Gastrocnemius medialis (tissue), 4 donors: Measurements from ENCODE around the gene TBL3.

Source experiments
- POLR2A ChIP-seq, 2 donors: fragments of 450-650 bp; IDR thresholded peaks; one replicate each; pipeline ENCODE4 v1.6.1; 2017; ENCODE audit warnings: antibody characterized with exemption in 2 of 2, mild to moderate bottlenecking in 2 of 2, moderate library complexity in 2 of 2
- TF ChIP-seq, protein P1 (sequence below), 5 experiments: fragments of 450-650 bp in 3 of 5; fragments of 200-600 bp in 2 of 5; sonication (generic) in 2 of 5; IDR thresholded peaks in 4 of 5; conservative IDR thresholded peaks in 1 of 5; 1 replicate in 4 of 5; 2 replicates in 1 of 5; pipeline ENCODE4 v1.5.1; 2016 to 2019; ENCODE audit warnings: antibody characterized with exemption in 5 of 5, mild to moderate bottlenecking in 3 of 5, moderate library complexity in 3 of 5

DNA sequence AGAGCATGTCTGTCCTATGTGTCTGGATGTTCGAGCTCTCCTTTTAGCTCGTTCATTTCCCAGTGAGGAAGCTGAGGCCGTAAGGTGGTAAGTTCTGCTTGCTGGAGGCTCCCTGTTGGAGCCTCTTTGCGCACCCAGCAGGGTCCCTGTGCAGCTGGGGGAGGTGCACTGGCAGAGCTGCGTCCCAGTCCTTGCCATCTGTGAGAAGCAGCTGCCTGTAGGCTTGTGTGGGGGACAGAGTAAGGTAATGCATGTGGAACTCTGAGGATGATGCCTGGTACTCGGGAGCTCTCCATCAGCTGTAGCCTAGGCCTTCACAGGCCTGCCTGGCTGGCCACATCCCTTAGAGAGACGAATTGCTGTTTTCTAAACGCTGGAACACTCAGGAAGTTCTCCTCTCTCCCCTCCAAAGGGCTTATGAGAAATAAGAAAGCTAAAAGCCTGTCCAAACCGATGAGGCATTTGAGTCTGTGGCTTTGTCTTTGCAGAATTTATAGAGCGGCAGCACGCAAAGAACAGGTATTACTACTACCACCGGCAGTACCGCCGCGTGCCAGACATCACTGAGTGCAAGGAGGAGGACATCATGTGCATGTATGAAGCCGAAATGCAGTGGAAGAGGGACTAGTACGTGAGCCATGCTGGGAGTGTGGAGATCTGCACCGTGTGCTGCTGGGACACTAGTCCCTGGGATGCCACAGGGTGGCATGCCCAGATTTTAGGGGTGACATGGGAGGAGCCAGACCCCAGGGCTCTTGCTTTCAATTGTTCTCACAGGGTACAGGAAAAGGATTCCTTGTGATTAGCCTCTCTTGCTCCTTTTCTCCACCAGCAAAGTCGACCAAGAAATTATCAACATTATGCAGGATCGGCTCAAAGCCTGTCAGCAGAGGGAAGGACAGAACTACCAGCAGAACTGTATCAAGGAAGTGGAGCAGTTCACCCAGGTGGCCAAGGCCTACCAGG, 10.9 kb upstream of the TBL3 start:
- no peak for TF ChIP-seq POLR2A (IDR thresholded peaks at IDR 0.05)
- TF ChIP-seq, protein P1, sequence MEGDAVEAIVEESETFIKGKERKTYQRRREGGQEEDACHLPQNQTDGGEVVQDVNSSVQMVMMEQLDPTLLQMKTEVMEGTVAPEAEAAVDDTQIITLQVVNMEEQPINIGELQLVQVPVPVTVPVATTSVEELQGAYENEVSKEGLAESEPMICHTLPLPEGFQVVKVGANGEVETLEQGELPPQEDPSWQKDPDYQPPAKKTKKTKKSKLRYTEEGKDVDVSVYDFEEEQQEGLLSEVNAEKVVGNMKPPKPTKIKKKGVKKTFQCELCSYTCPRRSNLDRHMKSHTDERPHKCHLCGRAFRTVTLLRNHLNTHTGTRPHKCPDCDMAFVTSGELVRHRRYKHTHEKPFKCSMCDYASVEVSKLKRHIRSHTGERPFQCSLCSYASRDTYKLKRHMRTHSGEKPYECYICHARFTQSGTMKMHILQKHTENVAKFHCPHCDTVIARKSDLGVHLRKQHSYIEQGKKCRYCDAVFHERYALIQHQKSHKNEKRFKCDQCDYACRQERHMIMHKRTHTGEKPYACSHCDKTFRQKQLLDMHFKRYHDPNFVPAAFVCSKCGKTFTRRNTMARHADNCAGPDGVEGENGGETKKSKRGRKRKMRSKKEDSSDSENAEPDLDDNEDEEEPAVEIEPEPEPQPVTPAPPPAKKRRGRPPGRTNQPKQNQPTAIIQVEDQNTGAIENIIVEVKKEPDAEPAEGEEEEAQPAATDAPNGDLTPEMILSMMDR (IDR thresholded peaks at IDR 0.05 in 4 of 5, conservative IDR thresholded peaks at IDR 0.05 in 1 of 5): no peak
